Measurements from ENCODE around the gene NPIPB6.
A peak's percentile ranks its signal among the peaks of the same experiment; 100 is the strongest.

The NPIPB6 gene

GRCh38 chr16:28311913-28312312 is 51.4 kb downstream of the NPIPB6 start:
- DNase-seq (ENCODE audit: low read depth), result no peak

GRCh38 chr16:28311413-28311812 is 51.9 kb downstream of the NPIPB6 start:
- H3K4me3 ChIP-seq (ENCODE audit: low read length), result no peak overlapping the region
- DNase-seq (ENCODE audit: low read depth), result no peak
- TF ChIP-seq CTCF (IDR thresholded peaks at IDR 0.05; ENCODE audit: insufficient read depth, low read depth, low read length, missing control alignments), result no peak

More at GRCh38 chr16:28311913-28312312, 51.4 kb downstream of the NPIPB6 start:
- TF ChIP-seq CTCF (IDR thresholded peaks at IDR 0.05; ENCODE audit: insufficient read depth, low read depth, low read length, missing control alignments), result no peak
- H3K4me3 ChIP-seq (ENCODE audit: low read length), result no peak overlapping the region

- DNase-seq (ENCODE audit: low read depth), result no peak
- TF ChIP-seq CTCF (IDR thresholded peaks at IDR 0.05; ENCODE audit: insufficient read depth, low read depth, low read length, missing control alignments), result no peak
- H3K4me3 ChIP-seq (ENCODE audit: low read length), result no peak overlapping the region
Observed at GRCh38 chr16:28310796-28311195, 52.5 kb downstream of the NPIPB6 start.

GRCh38 chr16:28309811-28310311 is 53.4 kb downstream of the NPIPB6 start:
- no peak for DNase-seq (ENCODE audit: low read depth)
- H3K4me3 ChIP-seq (ENCODE audit: low read length), result no peak overlapping the region
- TF ChIP-seq CTCF (IDR thresholded peaks at IDR 0.05; ENCODE audit: insufficient read depth, low read depth, low read length, missing control alignments), result no peak

GRCh38 chr16:28308794-28309584 is 54.3 kb downstream of the NPIPB6 start:
- TF ChIP-seq CTCF (IDR thresholded peaks at IDR 0.05; ENCODE audit: insufficient read depth, low read depth, low read length, missing control alignments), result no peak
- no peak for DNase-seq (ENCODE audit: low read depth)

GRCh38 chr16:28307936-28308335 is 55.4 kb downstream of the NPIPB6 start:
- no peak for DNase-seq (ENCODE audit: low read depth)
- H3K4me3 ChIP-seq (ENCODE audit: low read length), result no peak overlapping the region
- no peak for TF ChIP-seq CTCF (IDR thresholded peaks at IDR 0.05; ENCODE audit: insufficient read depth, low read depth, low read length, missing control alignments)

More at GRCh38 chr16:28308794-28309584, 54.3 kb downstream of the NPIPB6 start:
- no peak overlapping the region for H3K4me3 ChIP-seq (ENCODE audit: low read length)

- no peak for TF ChIP-seq CTCF (IDR thresholded peaks at IDR 0.05; ENCODE audit: insufficient read depth, low read depth, low read length, missing control alignments)
Observed at GRCh38 chr16:28304214-28304613, 59.1 kb downstream of the NPIPB6 start.

More at GRCh38 chr16:28304214-28304613, 59.1 kb downstream of the NPIPB6 start:
- peak; percentile 52 for DNase-seq (ENCODE audit: low read depth)
- no peak overlapping the region for H3K4me3 ChIP-seq (ENCODE audit: low read length)
